HEK293T (cell line): ENCODE measurements around the gene SEMA3D.

ENCODE experiments used
- CTCF ChIA-PET: fragments of 350-600 bp; formaldehyde crosslinking; extraction: SDS; loops from one replicate; lab custom pipeline; 2021; ENCODE audit warnings: antibody characterized with exemption, inconsistent platforms; lab: Yijun Ruan, JAX
- POLR2A ChIA-PET: fragments of 350-600 bp; formaldehyde crosslinking; extraction: SDS; loops from one replicate; lab custom pipeline; 2020; ENCODE audit warnings: antibody characterized with exemption, inconsistent platforms; lab: Yijun Ruan, JAX
- DNase-seq: peaks from one replicate; pipeline ENCODE4 v3.0.0; 2012; ENCODE audit warnings: mixed read lengths; ENCODE audit errors: extremely low spot score
- ARNT ChIP-seq: fragments of 450-650 bp; IDR thresholded peaks from 2 replicates; pipeline ENCODE4 v1.6.1; 2017; ENCODE audit warnings: mild to moderate bottlenecking
- BHLHE40 ChIP-seq: fragments of 450-650 bp; IDR thresholded peaks from 2 replicates; pipeline ENCODE4 v1.6.1; 2016; ENCODE audit warnings: mild to moderate bottlenecking, moderate library complexity, borderline replicate concordance
- CTBP1 ChIP-seq: fragments of 450-650 bp; IDR thresholded peaks from 2 replicates; pipeline ENCODE4 v1.6.1; 2016; ENCODE audit warnings: borderline replicate concordance
- ELF4 ChIP-seq: fragments of 450-650 bp; IDR thresholded peaks from 2 replicates; pipeline ENCODE4 v1.6.1; 2017; ENCODE audit warnings: antibody characterized with exemption
- FOXA1 ChIP-seq: fragments of 450-650 bp; IDR thresholded peaks from 2 replicates; pipeline ENCODE4 v1.6.1; 2016; ENCODE audit warnings: mild to moderate bottlenecking
- FOXK2 ChIP-seq: fragments of 450-650 bp; IDR thresholded peaks from 2 replicates; pipeline ENCODE4 v1.6.1; 2016; ENCODE audit warnings: mild to moderate bottlenecking
- FOXM1 ChIP-seq: fragments of 450-650 bp; IDR thresholded peaks from 2 replicates; pipeline ENCODE4 v1.6.1; 2017; ENCODE audit warnings: mild to moderate bottlenecking, borderline replicate concordance
- HDGF ChIP-seq: fragments of 450-650 bp; IDR thresholded peaks from 2 replicates; pipeline ENCODE4 v1.6.1; 2017; ENCODE audit warnings: antibody characterized with exemption, borderline replicate concordance
- L3MBTL2 ChIP-seq: fragments of 450-650 bp; conservative IDR thresholded peaks from 2 replicates; pipeline ENCODE4 v1.6.1; 2016; ENCODE audit warnings: mild to moderate bottlenecking
- LEF1 ChIP-seq: fragments of 450-650 bp; IDR thresholded peaks from 2 replicates; pipeline ENCODE4 v1.6.1; 2017; ENCODE audit warnings: mild to moderate bottlenecking, borderline replicate concordance
- NFRKB ChIP-seq: fragments of 450-650 bp; IDR thresholded peaks from 2 replicates; pipeline ENCODE4 v1.6.1; 2016; ENCODE audit warnings: mild to moderate bottlenecking, moderate library complexity
- PKNOX1 ChIP-seq: fragments of 450-650 bp; IDR thresholded peaks from 2 replicates; pipeline ENCODE4 v1.6.1; 2016
- SP1 ChIP-seq: fragments of 450-650 bp; IDR thresholded peaks from 2 replicates; pipeline ENCODE4 v1.6.1; 2017
- SUZ12 ChIP-seq: fragments of 450-650 bp; IDR thresholded peaks from 2 replicates; pipeline ENCODE4 v1.6.1; 2016; ENCODE audit warnings: mild to moderate bottlenecking
- TARDBP ChIP-seq: fragments of 450-650 bp; IDR thresholded peaks from 2 replicates; pipeline ENCODE4 v1.6.1; 2016
- ZNF384 ChIP-seq: fragments of 450-650 bp; IDR thresholded peaks from 2 replicates; pipeline ENCODE4 v1.6.1; 2016

SEMA3D gene

GRCh38 chr7:85010306-85010705 lies 176.6 kb downstream of the SEMA3D start:
- ChIA-PET POLR2A (no interaction called here), CTCF (no interaction called here)
- no peak for DNase-seq
- TF ChIP-seq ELF4 (no peak), ARNT (no peak), LEF1 (no peak), L3MBTL2 (no peak), CTBP1 (no peak), SUZ12 (no peak), TARDBP (no peak), BHLHE40 (no peak), ZNF384 (no peak), NFRKB (no peak), PKNOX1 (no peak), FOXK2 (no peak), HDGF (no peak), FOXM1 (no peak), FOXA1 (no peak), SP1 (no peak)

- no peak for TF ChIP-seq TARDBP
- TF ChIP-seq HDGF: no peak
- no peak for TF ChIP-seq FOXK2
- no peak for TF ChIP-seq ARNT
- TF ChIP-seq BHLHE40: no peak
- no peak for TF ChIP-seq SP1
- TF ChIP-seq NFRKB: no peak
- TF ChIP-seq SUZ12: no peak
- TF ChIP-seq L3MBTL2: no peak
- no peak for DNase-seq
- ChIA-PET POLR2A (no interaction called here), CTCF (no interaction called here)
Measured at GRCh38 chr7:85006754-85007153, 180.1 kb downstream of the SEMA3D start.

GRCh38 chr7:85004402-85004801 lies 182.5 kb downstream of the SEMA3D start:
- TF ChIP-seq PKNOX1 (peak; percentile 79), FOXA1 (peak; percentile 20; the same call in 1 of the 2 replicates), ARNT (no peak), CTBP1 (peak; percentile 85)
- ChIA-PET CTCF (no interaction called here), POLR2A (no interaction called here)
- peak; percentile 55 for DNase-seq

GRCh38 chr7:85001495-85002345 lies 185.1 kb downstream of the SEMA3D start:
- ChIA-PET CTCF (no interaction called here), POLR2A (no interaction called here)
- DNase-seq: no peak
- TF ChIP-seq ELF4 (no peak), PKNOX1 (peak; percentile 78), FOXK2 (no peak), NFRKB (no peak), ARNT (no peak)

- no peak for TF ChIP-seq L3MBTL2
- no peak for TF ChIP-seq FOXM1
- TF ChIP-seq HDGF: no peak
- no peak for TF ChIP-seq FOXA1
- TF ChIP-seq SUZ12: no peak
- TF ChIP-seq ARNT: no peak
- no peak for TF ChIP-seq NFRKB
- TF ChIP-seq SP1: no peak
- no peak for TF ChIP-seq TARDBP
- no peak for TF ChIP-seq BHLHE40
- no peak for TF ChIP-seq ZNF384
- no peak for TF ChIP-seq FOXK2
- TF ChIP-seq LEF1: no peak
- ChIA-PET POLR2A (no interaction called here), CTCF (no interaction called here)
- DNase-seq: no peak
Measured at GRCh38 chr7:85000735-85001350, 186.0 kb downstream of the SEMA3D start.

GRCh38 chr7:84999450-84999849 lies 187.4 kb downstream of the SEMA3D start:
- ChIA-PET CTCF (no interaction called here), POLR2A (no interaction called here)
- TF ChIP-seq SP1 (no peak), FOXA1 (no peak), FOXK2 (no peak)
- DNase-seq: no peak

- TF ChIP-seq ZNF384 (no peak), LEF1 (no peak), SUZ12 (no peak), TARDBP (no peak), SP1 (no peak), HDGF (no peak), NFRKB (no peak)
- ChIA-PET POLR2A (no interaction called here), CTCF (no interaction called here)
- no peak for DNase-seq
Measured at GRCh38 chr7:84998665-84999064, 188.2 kb downstream of the SEMA3D start.
